Type B pancreatic cell (in vitro differentiated cells): ENCODE results near the gene WDR76. TPM values are rescaled to one million over a fixed set of nuclear protein-coding genes. Genes with fewer than 3 reads are reported as not detected.
"Not testable (repeated sequence)": the region's sequence is repeated elsewhere in the genome, so short reads cannot be mapped to it uniquely, and the experiment has no call there.

Experiments used
- DNase-seq: peaks from one replicate; pipeline ENCODE4 v3.0.0; 2021; ENCODE audit warnings: mixed read lengths; ENCODE audit not compliant: unreplicated experiment; ENCODE audit errors: extremely low spot score
- H3K27ac Mint-ChIP-seq: 2 replicates; pipeline ENCODE4 v1.8.0; 2021; ENCODE audit warnings: mild to moderate bottlenecking, mixed read lengths
- H3K27me3 Mint-ChIP-seq: 2 replicates; pipeline ENCODE4 v1.8.0; 2021; ENCODE audit warnings: mixed read lengths
- H3K36me3 Mint-ChIP-seq: 2 replicates; pipeline ENCODE4 v1.8.0; 2021; ENCODE audit warnings: mixed read lengths
- H3K4me1 Mint-ChIP-seq: one replicate; pipeline ENCODE4 v1.8.0; 2021; ENCODE audit warnings: mixed read lengths; ENCODE audit not compliant: unreplicated experiment
- H3K4me3 Mint-ChIP-seq: 2 replicates; pipeline ENCODE4 v1.8.0; 2021; ENCODE audit warnings: mild to moderate bottlenecking, mixed read lengths
- H3K9me3 Mint-ChIP-seq: 2 replicates; pipeline ENCODE4 v1.8.0; 2021; ENCODE audit warnings: mixed read lengths
- CTCF ChIP-seq: fragments of 200-600 bp; sonication (generic); conservative IDR thresholded peaks from 2 replicates; pipeline ENCODE4 v1.5.0; 2021; ENCODE audit warnings: antibody characterized with exemption, mild to moderate bottlenecking
- total RNA-seq: library from RNA; stranded (reverse); gene quantifications from 2 replicates; pipeline ENCODE4 v1.2.1, GENCODE V29; 2021; ENCODE audit warnings: low replicate concordance

WDR76 gene
- total RNA-seq, 1 donor from 2014 or later = 16.9 TPM

GRCh38 chr15:43808960-43809678 lies 17.7 kb upstream of the WDR76 start:
- no peak overlapping the region for H3K27ac Mint-ChIP-seq
- no peaks in the 10 kb centered on the region for H3K4me1 Mint-ChIP-seq
- no peak for TF ChIP-seq CTCF
- H3K36me3 Mint-ChIP-seq = peaks cover 34% of the 10 kb centered on the region
- H3K9me3 Mint-ChIP-seq = no peaks in the 10 kb centered on the region
- H3K4me3 Mint-ChIP-seq = no peak overlapping the region
- no peaks in the 10 kb centered on the region for H3K27me3 Mint-ChIP-seq
- DNase-seq = no peak

GRCh38 chr15:43815064-43815463 lies 11.7 kb upstream of the WDR76 start:
- not testable (repeated sequence) for H3K4me1 Mint-ChIP-seq, H3K27me3 Mint-ChIP-seq, H3K27ac Mint-ChIP-seq, H3K9me3 Mint-ChIP-seq, DNase-seq, H3K4me3 Mint-ChIP-seq
- H3K36me3 Mint-ChIP-seq = peaks cover 28% of the 10 kb centered on the region

- Mint-ChIP-seq H3K27ac (peak overlapping the region; percentile 8), H3K27me3 (no peaks in the 10 kb centered on the region), H3K4me1 (peaks cover 15% of the 10 kb centered on the region), H3K36me3 (peaks cover 20% of the 10 kb centered on the region), H3K4me3 (peak overlapping the region; percentile 59), H3K9me3 (peaks cover 5% of the 10 kb centered on the region)
- no peak for TF ChIP-seq CTCF
- no peak for DNase-seq
Observed at GRCh38 chr15:43821505-43821904, 5.3 kb upstream of the WDR76 start.

GRCh38 chr15:43824302-43825246 lies 2.2 kb upstream of the WDR76 start, which contains the start of gene MFAP1:
MFAP1 (minus strand) TSS chr15:43824690; CDS start chr15:43824569, 121 bp downstream.
- peak within 1 kb of the TSS; percentile 99 for H3K4me3 Mint-ChIP-seq
- peaks cover 5% of the 10 kb centered on the region for H3K9me3 Mint-ChIP-seq
- no peaks in the 10 kb centered on the region for H3K27me3 Mint-ChIP-seq
- TF ChIP-seq CTCF = no peak
- H3K4me1 Mint-ChIP-seq = peaks cover 24% of the 10 kb centered on the region
- peak within 1 kb of the TSS; percentile 99 for H3K27ac Mint-ChIP-seq
- peaks cover 12% of the 10 kb centered on the region for H3K36me3 Mint-ChIP-seq
- peak; percentile 88 for DNase-seq

- not testable (repeated sequence) for H3K4me3 Mint-ChIP-seq, H3K27me3 Mint-ChIP-seq, H3K9me3 Mint-ChIP-seq
Observed at GRCh38 chr15:43825305-43825704, 1.5 kb upstream of the WDR76 start.

GRCh38 chr15:43826029-43826507 lies 734 bp upstream of the WDR76 start:
- Mint-ChIP-seq H3K27me3 (no peaks in the 10 kb centered on the region), H3K27ac (peak overlapping the region; percentile 75), H3K36me3 (peaks cover 12% of the 10 kb centered on the region), H3K4me1 (peaks cover 24% of the 10 kb centered on the region), H3K4me3 (peak overlapping the region; percentile 88), H3K9me3 (peaks cover 5% of the 10 kb centered on the region)
- no peak for DNase-seq
- TF ChIP-seq CTCF = no peak

More at GRCh38 chr15:43825305-43825704, 1.5 kb upstream of the WDR76 start:
- H3K36me3 Mint-ChIP-seq = peaks cover 12% of the 10 kb centered on the region
- not testable (repeated sequence) for H3K27ac Mint-ChIP-seq, DNase-seq
- H3K4me1 Mint-ChIP-seq = peaks cover 24% of the 10 kb centered on the region
